ENCODE results near the gene OTOGL.
"Not testable (repeated sequence)": the region's sequence is repeated elsewhere in the genome, so short reads cannot be mapped to it uniquely, and the experiment has no call there.

Gene OTOGL

DNA sequence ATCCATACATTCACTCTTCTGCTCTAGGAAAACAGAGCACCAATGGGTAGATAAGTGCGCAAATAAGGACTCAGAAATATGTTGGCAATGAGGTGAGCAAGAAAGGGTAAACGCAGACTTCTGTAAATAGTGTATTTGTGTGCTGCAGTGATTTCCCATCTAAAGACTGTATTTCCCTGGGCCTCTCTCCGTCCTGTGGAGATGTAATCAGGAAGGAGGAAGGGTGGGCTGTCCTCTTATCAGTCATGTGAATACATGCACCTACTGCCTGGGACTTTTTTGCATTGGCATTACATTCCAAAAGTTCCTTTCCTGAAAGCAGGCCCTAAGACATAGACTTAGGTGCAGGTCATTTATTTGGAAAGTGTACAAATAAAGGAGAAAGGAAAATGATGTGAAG lies 114.5 kb downstream of the OTOGL start:
- no peak for DNase-seq (ENCODE audit: low read depth)
- no peak overlapping the region for H3K4me3 ChIP-seq (ENCODE audit: low read depth, low read length)
- TF ChIP-seq, protein P1, sequence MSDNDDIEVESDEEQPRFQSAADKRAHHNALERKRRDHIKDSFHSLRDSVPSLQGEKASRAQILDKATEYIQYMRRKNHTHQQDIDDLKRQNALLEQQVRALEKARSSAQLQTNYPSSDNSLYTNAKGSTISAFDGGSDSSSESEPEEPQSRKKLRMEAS (IDR thresholded peaks at IDR 0.05; ENCODE audit: low read depth, low read length) = no peak
- TF ChIP-seq POLR2A (IDR thresholded peaks at IDR 0.05; ENCODE audit: extremely low read depth, insufficient read length) = no peak
- TF ChIP-seq, protein P2, sequence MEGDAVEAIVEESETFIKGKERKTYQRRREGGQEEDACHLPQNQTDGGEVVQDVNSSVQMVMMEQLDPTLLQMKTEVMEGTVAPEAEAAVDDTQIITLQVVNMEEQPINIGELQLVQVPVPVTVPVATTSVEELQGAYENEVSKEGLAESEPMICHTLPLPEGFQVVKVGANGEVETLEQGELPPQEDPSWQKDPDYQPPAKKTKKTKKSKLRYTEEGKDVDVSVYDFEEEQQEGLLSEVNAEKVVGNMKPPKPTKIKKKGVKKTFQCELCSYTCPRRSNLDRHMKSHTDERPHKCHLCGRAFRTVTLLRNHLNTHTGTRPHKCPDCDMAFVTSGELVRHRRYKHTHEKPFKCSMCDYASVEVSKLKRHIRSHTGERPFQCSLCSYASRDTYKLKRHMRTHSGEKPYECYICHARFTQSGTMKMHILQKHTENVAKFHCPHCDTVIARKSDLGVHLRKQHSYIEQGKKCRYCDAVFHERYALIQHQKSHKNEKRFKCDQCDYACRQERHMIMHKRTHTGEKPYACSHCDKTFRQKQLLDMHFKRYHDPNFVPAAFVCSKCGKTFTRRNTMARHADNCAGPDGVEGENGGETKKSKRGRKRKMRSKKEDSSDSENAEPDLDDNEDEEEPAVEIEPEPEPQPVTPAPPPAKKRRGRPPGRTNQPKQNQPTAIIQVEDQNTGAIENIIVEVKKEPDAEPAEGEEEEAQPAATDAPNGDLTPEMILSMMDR (IDR thresholded peaks at IDR 0.05; ENCODE audit: low read depth, low read length) = no peak

DNA sequence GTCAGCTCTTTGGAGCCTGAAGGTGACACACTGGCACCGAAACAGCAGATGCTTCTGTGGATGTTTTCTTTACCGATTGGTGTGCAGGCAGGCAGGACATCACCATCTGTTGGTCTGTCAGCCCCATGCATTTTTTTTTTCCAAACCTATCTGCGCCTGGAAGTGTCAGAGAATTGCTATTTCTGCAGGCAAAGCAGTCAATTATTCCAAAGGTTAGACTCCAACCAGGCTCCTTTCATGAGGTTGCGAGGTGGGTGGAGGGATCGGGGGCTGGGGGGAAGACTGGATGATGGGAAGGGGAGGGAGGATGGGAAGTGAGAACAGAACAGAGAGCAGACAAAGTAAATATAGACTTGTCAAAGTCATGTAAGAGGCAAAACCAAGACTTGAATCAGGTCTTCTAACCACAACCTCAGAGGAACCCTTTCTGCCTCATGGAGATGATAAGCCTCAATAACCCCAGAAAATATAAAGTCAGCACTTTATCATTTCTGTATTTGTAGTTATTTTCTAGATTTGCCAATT lies 117.7 kb downstream of the OTOGL start:
- DNase-seq (ENCODE audit: low read depth) = no peak
- H3K4me3 ChIP-seq (ENCODE audit: low read depth, low read length) = no peak overlapping the region
- TF ChIP-seq, protein P1 (IDR thresholded peaks at IDR 0.05; ENCODE audit: low read depth, low read length) = no peak
- TF ChIP-seq POLR2A (IDR thresholded peaks at IDR 0.05; ENCODE audit: extremely low read depth, insufficient read length) (no peak), MYC (IDR thresholded peaks at IDR 0.05; ENCODE audit: low read depth, low read length) (no peak)
- TF ChIP-seq, protein P2 (IDR thresholded peaks at IDR 0.05; ENCODE audit: low read depth, low read length) = no peak

DNA sequence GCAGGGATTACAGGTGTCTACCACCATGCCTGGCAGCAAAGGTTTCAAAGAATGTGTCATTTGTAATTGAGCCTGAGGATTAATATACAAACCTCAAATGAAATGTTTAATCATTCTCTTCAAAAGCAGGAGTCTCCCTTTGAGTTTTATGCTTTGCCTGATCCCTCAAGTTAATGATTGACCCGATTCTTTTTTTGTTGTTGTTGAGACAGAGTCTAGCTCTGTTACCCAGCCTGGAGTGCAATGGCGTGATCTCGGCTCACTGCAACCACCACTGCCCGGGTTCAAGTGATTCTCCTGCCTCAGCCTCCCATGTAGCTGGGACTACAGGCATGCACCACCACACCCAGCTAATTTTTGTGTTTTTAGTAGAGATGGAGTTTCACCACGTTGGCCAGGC lies 119.6 kb downstream of the OTOGL start:
- H3K4me3 ChIP-seq (ENCODE audit: low read depth, low read length); DNase-seq (ENCODE audit: low read depth): not testable (repeated sequence)

DNA sequence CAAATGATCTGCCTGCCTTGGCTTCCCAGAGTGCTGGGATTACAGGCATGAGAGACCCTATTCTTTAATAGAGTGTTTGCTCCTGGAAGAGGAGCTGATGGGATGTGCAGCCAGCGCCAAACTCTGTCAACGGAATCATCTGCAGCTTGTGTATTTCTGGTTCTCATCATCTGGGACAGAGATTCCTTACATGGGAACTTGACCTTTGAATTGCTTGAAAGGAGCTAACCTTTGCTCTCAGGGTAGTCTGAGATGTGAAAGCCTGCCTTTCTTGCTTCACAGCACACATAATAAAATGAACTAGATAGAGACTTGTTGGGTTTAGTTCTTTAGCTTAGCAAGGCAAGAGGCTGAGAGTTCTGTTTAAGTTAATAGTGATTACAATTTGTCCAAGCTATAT lies 120.0 kb downstream of the OTOGL start:
- no peak overlapping the region for H3K4me3 ChIP-seq (ENCODE audit: low read depth, low read length)
- TF ChIP-seq, protein P2 (IDR thresholded peaks at IDR 0.05; ENCODE audit: low read depth, low read length) = no peak
- DNase-seq (ENCODE audit: low read depth) = no peak

DNA sequence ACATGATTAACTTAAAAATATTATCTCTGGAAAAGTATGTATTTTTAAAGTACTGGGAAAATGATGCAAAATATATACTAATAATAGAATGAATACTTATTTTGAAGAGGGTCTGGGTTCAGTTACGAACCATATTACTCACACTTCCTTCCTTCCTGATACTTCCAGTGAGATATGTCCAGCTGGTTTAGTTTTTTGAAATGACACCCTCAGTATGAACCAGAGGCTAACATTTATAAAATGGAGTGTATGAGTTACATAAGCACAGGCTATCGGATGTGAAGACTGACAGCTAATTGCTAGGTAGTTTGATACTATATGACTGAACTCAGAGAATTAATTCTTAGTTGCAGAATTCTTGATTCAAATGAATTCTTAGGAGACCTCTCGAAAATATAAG lies 122.9 kb downstream of the OTOGL start:
- no peak for DNase-seq (ENCODE audit: low read depth)

DNA sequence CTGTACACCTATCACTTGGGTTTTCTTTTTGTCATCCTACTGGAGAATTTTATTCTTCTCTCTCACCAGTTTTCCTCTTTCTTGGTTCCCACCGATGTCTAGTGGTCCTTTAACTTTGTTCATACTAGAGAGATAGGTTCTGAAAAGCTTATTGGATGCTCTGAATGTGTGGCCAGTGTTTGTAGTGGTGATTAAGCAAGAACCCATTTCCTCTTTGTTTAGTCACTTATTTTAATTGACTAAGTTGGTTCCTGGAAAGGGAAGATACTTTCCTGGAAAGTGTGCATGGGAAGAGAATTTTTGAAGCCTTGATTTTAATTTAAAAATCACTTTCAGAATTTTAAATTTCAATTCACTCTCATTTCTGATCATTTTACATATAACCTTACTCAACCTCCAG lies 127.2 kb downstream of the OTOGL start:
- no peak for DNase-seq (ENCODE audit: low read depth)
- TF ChIP-seq POLR2A (IDR thresholded peaks at IDR 0.05; ENCODE audit: extremely low read depth, insufficient read length) (no peak), MYC (IDR thresholded peaks at IDR 0.05; ENCODE audit: low read depth, low read length) (no peak)
- TF ChIP-seq, protein P2 (IDR thresholded peaks at IDR 0.05; ENCODE audit: low read depth, low read length) = no peak
- TF ChIP-seq, protein P1 (IDR thresholded peaks at IDR 0.05; ENCODE audit: low read depth, low read length) = no peak
- H3K4me3 ChIP-seq (ENCODE audit: low read depth, low read length) = no peak overlapping the region

More for the DNA sequence above, 122.9 kb downstream of the OTOGL start:
- H3K4me3 ChIP-seq (ENCODE audit: low read depth, low read length) = no peak overlapping the region
- TF ChIP-seq, protein P1 (IDR thresholded peaks at IDR 0.05; ENCODE audit: low read depth, low read length) = no peak
- TF ChIP-seq MYC (IDR thresholded peaks at IDR 0.05; ENCODE audit: low read depth, low read length) (no peak), POLR2A (IDR thresholded peaks at IDR 0.05; ENCODE audit: extremely low read depth, insufficient read length) (no peak)
- TF ChIP-seq, protein P2 (IDR thresholded peaks at IDR 0.05; ENCODE audit: low read depth, low read length) = no peak

DNA sequence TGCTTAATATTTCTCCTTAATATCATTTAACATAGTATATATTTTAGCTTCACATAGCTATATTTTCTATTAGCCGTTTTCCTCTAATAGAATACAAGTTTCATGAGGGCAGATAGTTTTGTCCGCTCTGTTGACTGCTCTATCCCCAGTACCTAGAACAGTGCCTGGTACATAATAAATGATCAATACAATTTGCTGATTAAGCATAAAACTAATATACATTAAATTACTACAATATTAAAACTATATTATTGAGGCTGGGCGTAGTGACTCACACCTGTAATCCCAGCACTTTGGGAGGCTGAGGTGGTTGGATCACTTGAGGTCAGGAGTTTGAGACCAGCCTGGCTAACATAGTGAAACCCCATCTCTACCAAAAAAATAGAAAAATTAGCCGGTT lies 128.6 kb downstream of the OTOGL start:
- not testable (repeated sequence) for DNase-seq (ENCODE audit: low read depth); H3K4me3 ChIP-seq (ENCODE audit: low read depth, low read length)
